Colonic mucosa (tissue), 4 donors: ENCODE data around the gene HEATR5B. TPM values are rescaled to one million over a fixed set of nuclear protein-coding genes. Genes with fewer than 3 reads are reported as not detected.

ENCODE experiments used
- DNase-seq: peaks from one replicate; pipeline ENCODE4 v3.0.0-alpha.2; 2020
- H3K27ac ChIP-seq: fragments of 200-600 bp; one replicate; pipeline ENCODE4 v1.8.0; 2021
- H3K27me3 ChIP-seq: fragments of 200-600 bp; one replicate; pipeline ENCODE4 v1.8.0; 2021
- H3K36me3 ChIP-seq: fragments of 200-600 bp; one replicate; pipeline ENCODE4 v1.8.0; 2021
- H3K4me1 ChIP-seq: fragments of 200-600 bp; one replicate; pipeline ENCODE4 v1.8.0; 2021; ENCODE audit warnings: mild to moderate bottlenecking
- H3K4me3 ChIP-seq: fragments of 200-600 bp; one replicate; pipeline ENCODE4 v1.8.0; 2021
- H3K9ac ChIP-seq, 2 donors: one replicate each; pipeline ENCODE4 v1.7.0; 2013; ENCODE audit warnings: control low read depth in 2 of 2, low read depth in 2 of 2, low read length in 2 of 2
- H3K9me3 ChIP-seq: fragments of 200-600 bp; one replicate; pipeline ENCODE4 v1.8.0; 2021
- intact Hi-C: fragments of 100-400 bp; cut with DNase I; formaldehyde crosslinking; loops from one replicate; pipeline ENCODE4 v1.14.1; 2022
- total RNA-seq, 2 donors: library from RNA; stranded (reverse); fragmentation: NEBNext Ultra II Directional in 1 of 2; extraction: Animal tissue kit (Norgen Biotek cat#: 25700) in 1 of 2; gene quantifications; one replicate each; pipeline ENCODE4 v1.2.1, GENCODE V29; 2021
- TF ChIP-seq, protein P1 (sequence below): fragments of 200-600 bp; IDR thresholded peaks from one replicate; pipeline ENCODE4 v1.8.0; 2022; ENCODE audit warnings: antibody characterized with exemption, mild to moderate bottlenecking
- donor health status: healthy.
- donor health status: DM: no; HTN: no; CAD: no.
- donor health status: DM: no; HTN: no; CAD: no.

HEATR5B gene
- total RNA-seq, 2 donors from 2014 or later: 17.9 to 22.1 TPM

GRCh38 chr2:37026050-37026449 lies 58.1 kb downstream of the HEATR5B start:
- Histone ChIP-seq H3K9ac (no peak overlapping the region), H3K36me3 (peaks cover 7% of the 10 kb centered on the region), H3K27ac (no peak overlapping the region), H3K4me1 (no peaks in the 10 kb centered on the region), H3K9me3 (no peaks in the 10 kb centered on the region), H3K4me3 (no peak overlapping the region), H3K27me3 (no peaks in the 10 kb centered on the region)
- intact Hi-C loops: no loop called here
- DNase-seq: no peak
- TF ChIP-seq, protein P1, sequence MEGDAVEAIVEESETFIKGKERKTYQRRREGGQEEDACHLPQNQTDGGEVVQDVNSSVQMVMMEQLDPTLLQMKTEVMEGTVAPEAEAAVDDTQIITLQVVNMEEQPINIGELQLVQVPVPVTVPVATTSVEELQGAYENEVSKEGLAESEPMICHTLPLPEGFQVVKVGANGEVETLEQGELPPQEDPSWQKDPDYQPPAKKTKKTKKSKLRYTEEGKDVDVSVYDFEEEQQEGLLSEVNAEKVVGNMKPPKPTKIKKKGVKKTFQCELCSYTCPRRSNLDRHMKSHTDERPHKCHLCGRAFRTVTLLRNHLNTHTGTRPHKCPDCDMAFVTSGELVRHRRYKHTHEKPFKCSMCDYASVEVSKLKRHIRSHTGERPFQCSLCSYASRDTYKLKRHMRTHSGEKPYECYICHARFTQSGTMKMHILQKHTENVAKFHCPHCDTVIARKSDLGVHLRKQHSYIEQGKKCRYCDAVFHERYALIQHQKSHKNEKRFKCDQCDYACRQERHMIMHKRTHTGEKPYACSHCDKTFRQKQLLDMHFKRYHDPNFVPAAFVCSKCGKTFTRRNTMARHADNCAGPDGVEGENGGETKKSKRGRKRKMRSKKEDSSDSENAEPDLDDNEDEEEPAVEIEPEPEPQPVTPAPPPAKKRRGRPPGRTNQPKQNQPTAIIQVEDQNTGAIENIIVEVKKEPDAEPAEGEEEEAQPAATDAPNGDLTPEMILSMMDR: no peak

- no peak overlapping the region for H3K4me3 ChIP-seq
- no peaks in the 10 kb centered on the region for H3K9me3 ChIP-seq
- H3K9ac ChIP-seq: no peak overlapping the region
- H3K27me3 ChIP-seq: no peaks in the 10 kb centered on the region
- no peaks in the 10 kb centered on the region for H3K4me1 ChIP-seq
- TF ChIP-seq, protein P1: no peak
- H3K27ac ChIP-seq: no peak overlapping the region
- no peak for DNase-seq
- intact Hi-C loops: no loop called here
- H3K36me3 ChIP-seq: peaks cover 7% of the 10 kb centered on the region
Measured at GRCh38 chr2:37020887-37021796, 63.0 kb downstream of the HEATR5B start.

GRCh38 chr2:37020212-37020886 lies 63.8 kb downstream of the HEATR5B start:
- Histone ChIP-seq H3K9ac (no peak overlapping the region), H3K9me3 (no peaks in the 10 kb centered on the region), H3K27me3 (no peaks in the 10 kb centered on the region), H3K27ac (no peak overlapping the region), H3K4me3 (no peak overlapping the region), H3K4me1 (no peaks in the 10 kb centered on the region), H3K36me3 (peaks cover 7% of the 10 kb centered on the region)
- TF ChIP-seq, protein P1: no peak
- intact Hi-C loops: no loop called here
- no peak for DNase-seq

DNA sequence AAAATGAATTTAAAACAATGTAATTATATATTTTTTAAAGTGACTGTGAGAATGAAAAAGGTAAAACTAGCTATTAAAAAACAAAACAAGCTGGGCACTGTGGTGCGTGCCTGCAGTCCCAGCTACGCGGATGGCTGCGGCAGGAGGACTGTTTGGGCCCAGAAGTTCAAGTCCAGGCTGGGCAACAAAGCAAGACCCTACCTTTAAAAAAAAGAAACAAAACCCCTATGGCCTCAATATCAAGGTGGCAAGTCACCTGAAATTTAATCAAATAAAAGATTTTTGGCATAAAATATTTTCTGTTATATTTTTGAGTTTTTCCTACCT lies 70.9 kb downstream of the HEATR5B start:
- Histone ChIP-seq H3K4me1 (no peaks in the 10 kb centered on the region), H3K36me3 (no peaks in the 10 kb centered on the region), H3K27ac (no peak overlapping the region), H3K27me3 (no peaks in the 10 kb centered on the region), H3K9ac (no peak overlapping the region), H3K4me3 (no peak overlapping the region), H3K9me3 (no peaks in the 10 kb centered on the region)
- intact Hi-C loops: no loop called here
- TF ChIP-seq, protein P1: no peak
- no peak for DNase-seq

- H3K36me3 ChIP-seq: no peaks in the 10 kb centered on the region
- H3K4me3 ChIP-seq: no peak overlapping the region
- H3K9me3 ChIP-seq: no peaks in the 10 kb centered on the region
- H3K27me3 ChIP-seq: no peaks in the 10 kb centered on the region
- DNase-seq: no peak
- intact Hi-C loops: no loop called here
- H3K4me1 ChIP-seq: no peaks in the 10 kb centered on the region
- H3K27ac ChIP-seq: no peak overlapping the region
- no peak overlapping the region for H3K9ac ChIP-seq
- TF ChIP-seq, protein P1: no peak
Measured at GRCh38 chr2:37011130-37011529, 73.0 kb downstream of the HEATR5B start.
